Measurements from ENCODE around the gene CAND1. TPM values are rescaled to one million over a fixed set of nuclear protein-coding genes. Genes with fewer than 3 reads are reported as not detected.
A peak's percentile ranks its signal among the peaks of the same experiment; 100 is the strongest.

The CAND1 gene
- total and polyA plus RNA-seq, 9 of the 15 experiments (the other 6 are each of a cell fraction or from before 2014, with no cell fraction given): 24.0 to 167 (median 77.5) TPM

- TF ChIP-seq HOMEZ (CRISPR knock-in tag; IDR thresholded peaks at IDR 0.05): no peak
- TF ChIP-seq STAT5A (IDR thresholded peaks at IDR 0.05; ENCODE audit: borderline replicate concordance, low read length): no peak
- no peak for TF ChIP-seq ZC3H4 (CRISPR knock-in tag; IDR thresholded peaks at IDR 0.05; ENCODE audit: borderline replicate concordance)
- 0 out of 2 replicates have a peak, but pooled peaks have one; percentile 26 for TF ChIP-seq NFE2L1 (tag; IDR thresholded peaks at IDR 0.05; ENCODE audit: borderline replicate concordance, low read depth)
- TF ChIP-seq ZNF398 (CRISPR knock-in tag; IDR thresholded peaks at IDR 0.05): no peak
- peak; percentile 79 to 84 for TF ChIP-seq NRF1 (conservative IDR thresholded peaks at IDR 0.05 in 1 of 2, IDR thresholded peaks at IDR 0.05 in 1 of 2)
- no peak for TF ChIP-seq BCOR (IDR thresholded peaks at IDR 0.05)
- TF ChIP-seq GMEB1 (CRISPR knock-in tag; IDR thresholded peaks at IDR 0.05): peak; percentile 96
- 0 out of 2 replicates have a peak, but pooled peaks have one; percentile 2 for TF ChIP-seq ZNF197 (CRISPR knock-in tag; IDR thresholded peaks at IDR 0.05; ENCODE audit: low read depth)
- TF ChIP-seq NR2C1 (IDR thresholded peaks at IDR 0.05): peak; percentile 97
- peak; percentile 98 for TF ChIP-seq NR2C1 (tag; IDR thresholded peaks at IDR 0.05)
- peak; percentile 79 for TF ChIP-seq RB1 (IDR thresholded peaks at IDR 0.05; ENCODE audit: low read depth)
- no peak for TF ChIP-seq ZNF133 (CRISPR knock-in tag; IDR thresholded peaks at IDR 0.05)
- no peak for TF ChIP-seq NFYB (IDR thresholded peaks at IDR 0.05; ENCODE audit: extremely low read depth, insufficient read length)
- 0 out of 2 replicates have a peak, but pooled peaks have one; percentile 47 for TF ChIP-seq ZNF583 (CRISPR knock-in tag; IDR thresholded peaks at IDR 0.05)
- TF ChIP-seq RFX7 (CRISPR knock-in tag; IDR thresholded peaks at IDR 0.05): no peak
- TF ChIP-seq IRF9 (tag; IDR thresholded peaks at IDR 0.05): no peak
- TF ChIP-seq ZNF766 (CRISPR knock-in tag; conservative IDR thresholded peaks at IDR 0.05): 0 out of 2 replicates have a peak, but pooled peaks have one; percentile 71
- no peak for TF ChIP-seq SRSF3 (IDR thresholded peaks at IDR 0.05; ENCODE audit: insufficient read depth, low read length)
- peak in 1 of 2 experiments; percentile 38; a peak in 1 of 4 replicates for TF ChIP-seq SRF (CRISPR knock-in tag; IDR thresholded peaks at IDR 0.05)
- peak; percentile 92 for TF ChIP-seq RBM25 (IDR thresholded peaks at IDR 0.05; ENCODE audit: low read depth, low read length, severe bottlenecking)
- TF ChIP-seq PCBP1 (IDR thresholded peaks at IDR 0.05; ENCODE audit: low read depth, low read length, poor library complexity, severe bottlenecking): no peak
- no peak for TF ChIP-seq DPF2 (IDR thresholded peaks at IDR 0.05)
These were observed at the start of gene CAND1 (continued) for GRCh38 chr12:67268896-67269632.

Measured in K562 (cell line).